AG04450 (cell line): ENCODE data around the gene KRT78. TPM values are rescaled to one million over a fixed set of nuclear protein-coding genes. Genes with fewer than 3 reads are reported as not detected.
A peak's percentile ranks its signal among the peaks of the same experiment; 100 is the strongest.

Source experiments
- CTCF ChIA-PET: fragments of 300-600, 350-600 bp; formaldehyde crosslinking; extraction: SDS; loops from one replicate; lab custom pipeline; 2022; ENCODE audit warnings: antibody characterized with exemption, inconsistent platforms; lab: Charles Lee
- POLR2A ChIA-PET: fragments of 350-600 bp; formaldehyde crosslinking; extraction: SDS; loops from one replicate; lab custom pipeline; 2021; ENCODE audit warnings: antibody characterized with exemption, inconsistent platforms; lab: Yijun Ruan, JAX
- DNase-seq: peaks from one replicate; pipeline ENCODE4 v3.0.0-alpha.2; 2011; ENCODE audit warnings: low read depth, low spot score
- H3K27ac ChIP-seq: one replicate; pipeline ENCODE4 v1.5.1; 2012; ENCODE audit warnings: low read depth, low read length, control low read depth
- H3K27me3 ChIP-seq: one replicate; pipeline ENCODE4 v1.6.0; 2012; ENCODE audit warnings: low read length; ENCODE audit not compliant: control insufficient read depth, insufficient read depth
- H3K4me3 ChIP-seq: 2 replicates; pipeline ENCODE4 v1.5.1; 2011; ENCODE audit warnings: mild to moderate bottlenecking, low read depth, low read length, control low read depth
- H3K9me3 ChIP-seq: 2 replicates; pipeline ENCODE4 v1.5.1; 2012; ENCODE audit warnings: low read length; ENCODE audit not compliant: control insufficient read depth, insufficient read depth
- polyA plus RNA-seq: library from polyadenylated mRNA; depleted of rRNA; stranded (reverse); fragments of >200 nt; gene quantifications from 2 replicates; pipeline ENCODE4 v1.2.3, GENCODE V29; 2011
- TF ChIP-seq, protein P1 (sequence below): IDR thresholded peaks from 2 replicates; pipeline ENCODE4 v1.5.1; 2011; ENCODE audit warnings: low read depth, low read length, control low read depth, inconsistent platforms

The KRT78 gene
- polyA plus RNA-seq, 1 experiment: not detected

DNA sequence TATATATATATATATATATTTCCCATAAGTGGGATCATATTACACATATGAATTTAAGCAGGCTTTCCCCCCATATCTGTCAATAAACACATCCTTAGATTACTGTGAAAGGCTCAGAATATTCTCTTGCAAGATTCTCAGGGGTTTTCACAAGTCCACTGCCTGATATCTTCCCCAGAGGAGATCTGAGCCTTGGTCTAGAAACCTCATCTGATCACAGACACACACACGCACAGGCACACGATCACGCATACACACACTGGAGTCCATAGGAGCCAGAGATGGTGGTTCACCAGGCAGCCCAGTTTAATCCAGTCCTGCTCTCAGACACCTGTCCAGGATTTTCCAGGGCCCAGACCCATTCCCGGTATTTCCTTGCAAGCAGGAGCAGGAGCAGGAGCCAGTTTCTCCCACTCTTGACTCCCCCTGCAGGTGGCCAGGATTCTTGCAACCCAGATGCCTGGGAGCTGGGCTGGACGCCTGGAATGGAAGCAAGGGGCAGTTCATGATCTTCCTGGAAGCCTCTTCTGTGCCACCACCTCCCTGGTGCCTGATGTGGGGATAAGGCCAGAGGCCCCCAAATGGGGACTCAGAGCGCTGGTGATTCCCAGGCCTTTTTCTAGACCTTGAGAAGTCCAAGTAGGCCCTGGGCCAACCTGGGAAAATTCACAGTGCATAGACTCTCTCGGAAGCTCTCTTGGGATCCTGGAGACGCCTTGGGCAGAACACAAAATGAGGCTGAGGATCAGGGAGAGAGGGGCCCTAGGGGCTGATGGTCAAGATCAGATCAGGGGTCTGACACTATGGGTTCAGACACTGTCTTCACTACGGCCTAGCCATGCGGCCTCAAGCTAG is 16.5 kb upstream of the KRT78 start:
- no peaks in the 10 kb centered on the region; the same call in 1 of the 2 replicates for H3K9me3 ChIP-seq
- no peak overlapping the region for H3K4me3 ChIP-seq
- ChIA-PET CTCF (interaction anchor here (0.5 to 3.4 kb wide), 23 partner anchors 9 to 840 kb away, joined by 3 to 27 read pairs (median 3); partner anchors contain the start of genes KRT76 and KRT78), POLR2A (no interaction called here)
- TF ChIP-seq, protein P1, sequence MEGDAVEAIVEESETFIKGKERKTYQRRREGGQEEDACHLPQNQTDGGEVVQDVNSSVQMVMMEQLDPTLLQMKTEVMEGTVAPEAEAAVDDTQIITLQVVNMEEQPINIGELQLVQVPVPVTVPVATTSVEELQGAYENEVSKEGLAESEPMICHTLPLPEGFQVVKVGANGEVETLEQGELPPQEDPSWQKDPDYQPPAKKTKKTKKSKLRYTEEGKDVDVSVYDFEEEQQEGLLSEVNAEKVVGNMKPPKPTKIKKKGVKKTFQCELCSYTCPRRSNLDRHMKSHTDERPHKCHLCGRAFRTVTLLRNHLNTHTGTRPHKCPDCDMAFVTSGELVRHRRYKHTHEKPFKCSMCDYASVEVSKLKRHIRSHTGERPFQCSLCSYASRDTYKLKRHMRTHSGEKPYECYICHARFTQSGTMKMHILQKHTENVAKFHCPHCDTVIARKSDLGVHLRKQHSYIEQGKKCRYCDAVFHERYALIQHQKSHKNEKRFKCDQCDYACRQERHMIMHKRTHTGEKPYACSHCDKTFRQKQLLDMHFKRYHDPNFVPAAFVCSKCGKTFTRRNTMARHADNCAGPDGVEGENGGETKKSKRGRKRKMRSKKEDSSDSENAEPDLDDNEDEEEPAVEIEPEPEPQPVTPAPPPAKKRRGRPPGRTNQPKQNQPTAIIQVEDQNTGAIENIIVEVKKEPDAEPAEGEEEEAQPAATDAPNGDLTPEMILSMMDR: peak; percentile 89
- H3K27me3 ChIP-seq: peaks cover 3% of the 10 kb centered on the region
- H3K27ac ChIP-seq: no peak overlapping the region
- DNase-seq: peak; percentile 47

DNA sequence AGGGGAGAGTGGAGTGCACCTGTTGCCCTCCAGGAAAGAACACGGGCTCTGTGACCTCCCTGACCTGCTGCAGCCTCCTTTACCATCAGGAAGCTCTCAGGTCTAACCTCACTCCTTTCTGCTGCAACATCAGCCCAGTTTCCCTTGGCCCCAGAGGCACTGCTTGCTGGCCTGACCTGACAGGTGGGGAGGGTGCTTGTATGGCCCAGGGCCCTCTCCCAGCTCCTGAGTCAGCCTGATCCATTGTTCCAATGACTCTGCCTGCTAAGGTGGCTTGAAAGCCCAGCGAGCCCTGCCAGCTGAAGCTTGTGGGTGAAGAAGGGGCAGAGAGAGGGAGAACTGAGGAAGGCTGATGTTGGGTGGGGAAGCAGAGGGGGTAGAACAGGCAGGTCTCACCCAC is 13.2 kb upstream of the KRT78 start:
- DNase-seq: no peak
- peaks cover 3% of the 10 kb centered on the region for H3K27me3 ChIP-seq
- ChIA-PET CTCF (interaction anchor here (0.8 to 1.0 kb wide), 3 partner anchors 9 to 490 kb away, joined by 3 to 4 read pairs (median 4); no protein-coding TSS in a partner anchor), POLR2A (no interaction called here)
- TF ChIP-seq, protein P1: no peak
- H3K4me3 ChIP-seq: no peak overlapping the region
- H3K27ac ChIP-seq: no peak overlapping the region
- no peaks in the 10 kb centered on the region for H3K9me3 ChIP-seq

DNA sequence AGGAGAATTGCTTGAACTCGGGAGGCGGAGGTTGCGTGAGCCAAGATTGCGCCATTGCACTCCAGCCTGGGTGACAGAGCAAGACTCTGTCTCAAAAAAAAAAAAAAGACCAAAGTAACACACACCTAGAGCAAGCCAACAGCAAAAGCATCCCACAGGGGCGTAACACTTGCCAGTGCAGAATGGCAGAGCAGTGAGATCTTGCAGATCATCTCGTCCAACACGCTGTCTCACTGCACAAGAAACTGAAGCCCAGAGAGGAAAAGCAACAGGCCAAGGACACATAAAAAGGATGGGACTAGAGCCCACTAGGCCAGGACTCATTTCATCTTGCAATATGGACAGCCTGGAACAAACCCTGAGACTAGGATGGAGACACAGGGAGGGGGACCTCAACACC is 12.7 kb upstream of the KRT78 start:
- no peak for DNase-seq
- Histone ChIP-seq H3K9me3 (no peaks in the 10 kb centered on the region), H3K27me3 (peaks cover 3% of the 10 kb centered on the region), H3K4me3 (no peak overlapping the region), H3K27ac (no peak overlapping the region)
- ChIA-PET CTCF (interaction anchor here (0.8 to 1.0 kb wide), 3 partner anchors 9 to 489 kb away, joined by 3 to 4 read pairs (median 4); no protein-coding TSS in a partner anchor), POLR2A (no interaction called here)
- TF ChIP-seq, protein P1: no peak

DNA sequence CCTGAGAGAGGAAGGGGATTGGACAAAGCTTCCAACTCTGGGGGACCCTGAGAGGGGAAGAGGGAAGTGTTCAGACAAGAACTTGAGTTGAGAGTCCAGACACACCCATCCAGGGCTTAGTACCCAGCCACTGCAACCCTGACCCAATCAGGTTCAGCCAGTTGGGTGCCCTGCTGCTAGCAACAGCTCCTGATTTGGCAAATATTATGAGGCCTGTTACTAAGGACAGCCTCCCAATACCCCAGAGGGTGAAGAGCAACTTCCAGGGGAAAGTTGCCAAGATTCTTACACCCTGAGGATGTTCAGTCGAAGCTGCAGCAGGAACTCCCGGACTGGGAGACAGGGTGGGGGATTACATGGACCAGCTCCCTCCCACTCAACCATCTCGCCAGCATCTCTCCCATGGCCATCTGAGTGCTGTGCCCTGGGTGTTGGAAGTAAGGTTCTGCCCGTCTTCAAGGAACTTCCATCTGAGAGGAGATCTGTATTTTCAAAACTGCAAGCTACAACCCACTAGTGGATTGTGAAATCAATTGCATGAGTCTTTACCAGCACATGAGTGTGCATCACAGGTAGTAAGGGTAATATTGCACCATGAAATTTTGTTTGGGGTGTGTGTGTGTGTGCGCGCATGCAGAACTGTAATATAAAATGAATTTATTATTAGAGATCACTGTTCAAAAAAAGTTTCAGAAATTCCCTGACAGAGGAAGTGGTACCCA is 11.5 kb upstream of the KRT78 start:
- CTCF ChIA-PET: interaction anchor here (1.3 to 1.8 kb wide), 2 partner anchors 10 to 19 kb away, joined by 3 to 5 read pairs; no protein-coding TSS in a partner anchor
- Histone ChIP-seq H3K27ac (no peak overlapping the region), H3K27me3 (peaks cover 3% of the 10 kb centered on the region), H3K9me3 (no peaks in the 10 kb centered on the region), H3K4me3 (no peak overlapping the region)
- DNase-seq: no peak
- TF ChIP-seq, protein P1: no peak
- POLR2A ChIA-PET: no interaction called here
